B cell (primary cell): ENCODE results near the gene SYTL2. TPM values are rescaled to one million over a fixed set of nuclear protein-coding genes. Genes with fewer than 3 reads are reported as not detected.

Experiments used
- ATAC-seq: fragments of 200-7000 bp; cut with Tn5 transposase; one replicate; pipeline ENCODE4 v1.10.0; 2021; ENCODE audit warnings: low read depth, mild to moderate bottlenecking, moderate number of reproducible peaks, moderate library complexity
- CTCF ChIA-PET: fragments of 350-600 bp; sonication (Branson Sonifier 250); formaldehyde crosslinking; loops from one replicate; lab custom pipeline; 2021; ENCODE audit warnings: antibody characterized with exemption, inconsistent platforms; lab: Charles Lee
- POLR2A ChIA-PET: fragments of 350-600 bp; sonication (Branson Sonifier 250); formaldehyde crosslinking; loops from one replicate; lab custom pipeline; 2021; ENCODE audit warnings: antibody characterized with exemption; lab: Charles Lee
- DNase-seq: peaks from one replicate; pipeline ENCODE4 v3.0.0; 2013
- H2AFZ ChIP-seq: 2 replicates; pipeline ENCODE4 v1.6.1; 2012; ENCODE audit warnings: mild to moderate bottlenecking, low read depth, low read length; ENCODE audit not compliant: insufficient read depth, poor library complexity, severe bottlenecking
- H3K27ac ChIP-seq, 2 donors: 1 replicate in 1 of 2; 2 replicates in 1 of 2; pipeline ENCODE4 v1.5.1; 2012 to 2013; ENCODE audit warnings: low read length in 2 of 2, mild to moderate bottlenecking in 2 of 2, moderate library complexity in 1 of 2
- H3K27me3 ChIP-seq, 4 experiments: fragments of 200-600 bp in 1 of 4; sonication (generic) in 1 of 4; replicated peaks in 1 of 4; 1 replicate in 2 of 4; 2 replicates in 2 of 4; pipeline versions ENCODE4 v1.6.1 to v1.7.0; 2013 to 2016; ENCODE audit warnings: low read length in 3 of 4, mild to moderate bottlenecking in 2 of 4, mixed read lengths in 1 of 4, moderate library complexity in 1 of 4; ENCODE audit not compliant: insufficient read depth in 4 of 4, control insufficient read depth in 3 of 4; ENCODE audit errors: control extremely low read depth in 1 of 4
- H3K36me3 ChIP-seq, 2 experiments: replicated peaks in 1 of 2; 1 replicate in 1 of 2; 2 replicates in 1 of 2; pipeline versions ENCODE4 v1.6.1 to v1.7.1; 2013; ENCODE audit warnings: low read length in 1 of 2; ENCODE audit not compliant: insufficient read depth in 2 of 2, control insufficient read depth in 1 of 2; ENCODE audit errors: control extremely low read depth in 1 of 2, extremely low read depth in 1 of 2
- H3K4me1 ChIP-seq, 2 donors: fragments of 200-600 bp in 1 of 2; sonication (generic) in 1 of 2; 1 replicate in 1 of 2; 2 replicates in 1 of 2; pipeline versions ENCODE4 v1.5.1 to v1.6.1; 2013 to 2017; ENCODE audit warnings: low read length in 2 of 2; ENCODE audit not compliant: control insufficient read depth in 2 of 2, insufficient read depth in 2 of 2
- H3K4me2 ChIP-seq: replicated peaks from 2 replicates; pipeline ENCODE3; 2012; ENCODE audit warnings: mild to moderate bottlenecking, low read depth, low read length; ENCODE audit not compliant: poor library complexity, severe bottlenecking
- H3K4me3 ChIP-seq, 5 experiments: fragments of 200-600 bp in 1 of 5; sonication (generic) in 1 of 5; 1 replicate in 3 of 5; 2 replicates in 2 of 5; pipeline versions ENCODE4 v1.5.1 to v1.7.0; 2011 to 2016; ENCODE audit warnings: low read length in 4 of 5, mild to moderate bottlenecking in 4 of 5, low read depth in 2 of 5, control low read depth in 1 of 5, moderate library complexity in 1 of 5; ENCODE audit not compliant: insufficient read depth in 1 of 5; ENCODE audit errors: control extremely low read depth in 1 of 5, extremely low read depth in 1 of 5
- H3K79me2 ChIP-seq: fragments of 200-600 bp; sonication (generic); one replicate; pipeline ENCODE4 v1.6.0; 2016; ENCODE audit warnings: low read length; ENCODE audit not compliant: control insufficient read depth, insufficient read depth
- H3K9ac ChIP-seq: fragments of 200-600 bp; sonication (generic); 2 replicates; pipeline ENCODE4 v1.6.1; 2017; ENCODE audit warnings: mild to moderate bottlenecking, low read length, moderate library complexity
- H3K9me3 ChIP-seq, 3 donors: one replicate each; pipeline versions ENCODE4 v1.6.1 to v1.7.1; 2013; ENCODE audit warnings: low read length in 2 of 3; ENCODE audit not compliant: control insufficient read depth in 2 of 3, insufficient read depth in 1 of 3; ENCODE audit errors: control extremely low read depth in 1 of 3
- H4K20me1 ChIP-seq: 2 replicates; pipeline ENCODE4 v1.6.0; 2012; ENCODE audit warnings: mild to moderate bottlenecking, low read length; ENCODE audit not compliant: insufficient read depth, control insufficient read depth, poor library complexity, severe bottlenecking
- H3K27ac Mint-ChIP-seq: one replicate; pipeline ENCODE4 v1.8.0; 2021; ENCODE audit warnings: mixed read lengths
- H3K27me3 Mint-ChIP-seq: one replicate; pipeline ENCODE4 v1.8.0; 2021; ENCODE audit warnings: mixed read lengths
- H3K4me1 Mint-ChIP-seq: one replicate; pipeline ENCODE4 v1.8.0; 2021; ENCODE audit warnings: mixed read lengths
- H3K4me3 Mint-ChIP-seq: one replicate; pipeline ENCODE4 v1.8.0; 2021; ENCODE audit warnings: mixed read lengths
- H3K9me3 Mint-ChIP-seq: one replicate; pipeline ENCODE4 v1.8.0; 2022; ENCODE audit warnings: mixed read lengths; ENCODE audit not compliant: insufficient read depth
- EZH2 ChIP-seq: IDR thresholded peaks from 2 replicates; pipeline ENCODE4 v1.6.1; 2012; ENCODE audit warnings: borderline replicate concordance, low read depth, mild to moderate bottlenecking, moderate library complexity, low read length; ENCODE audit not compliant: insufficient read depth, poor library complexity, severe bottlenecking
- WGBS: methylation state at CpG from one replicate; pipeline ENCODE4 v1.1.5; 2013; ENCODE audit warnings: missing lambda C conversion rate; ENCODE audit not compliant: insufficient coverage; 5-methylcytosine and 5-hydroxymethylcytosine counted together
- intact Hi-C: fragments of 100-400 bp; cut with micrococcal nuclease; formaldehyde crosslinking; loops from one replicate; pipeline ENCODE4 v1.10.0; 2022
- polyA plus RNA-seq: library from polyadenylated mRNA; depleted of rRNA; stranded (reverse); fragments of >200 nt; gene quantifications from 2 replicates; pipeline ENCODE4 v1.2.3, GENCODE V29; 2012
- total RNA-seq, 2 donors: library from RNA; stranded (reverse); fragments of 120-200 nt in 1 of 2; gene quantifications; 1 replicate in 1 of 2; 2 replicates in 1 of 2; pipeline versions ENCODE4 v1.2.3 to v1.2.4, GENCODE V29; 2013 to 2022
- TF ChIP-seq, protein P1 (sequence below): fragments of 200-600 bp; IDR thresholded peaks from one replicate; pipeline ENCODE4 v1.8.0; 2022; ENCODE audit warnings: antibody characterized with exemption, mild to moderate bottlenecking

The SYTL2 gene
- total and polyA plus RNA-seq, 2 donors (not counting 1 experiment from before 2014, with no cell fraction given): 0.86 to 2.9 TPM

DNA sequence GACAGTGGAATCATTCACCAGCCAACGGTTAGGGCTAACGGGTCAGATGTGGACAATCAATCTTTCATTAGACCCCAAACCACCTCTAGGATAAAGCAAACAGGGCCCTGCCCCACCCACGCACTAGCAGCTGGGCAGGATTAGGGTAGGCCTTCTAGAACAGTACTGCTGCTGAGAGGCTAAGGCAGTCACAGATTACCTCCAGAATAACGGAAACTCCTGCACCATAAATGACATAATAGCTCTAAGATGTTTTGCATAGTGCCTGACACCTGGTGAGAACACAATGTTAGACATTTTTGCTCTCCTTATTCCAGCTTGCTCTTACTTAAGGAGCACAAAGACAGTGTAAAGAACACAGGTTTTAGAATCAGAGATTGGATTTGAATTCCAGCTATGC is 1.8 kb downstream of the SYTL2 start:
- Mint-ChIP-seq H3K4me3 (peak overlapping the region; percentile 88), H3K27ac (no peak overlapping the region)
- peaks cover 0 to 30% (median 3%) of the 10 kb centered on the region in 4 experiments for H3K27me3 ChIP-seq

DNA sequence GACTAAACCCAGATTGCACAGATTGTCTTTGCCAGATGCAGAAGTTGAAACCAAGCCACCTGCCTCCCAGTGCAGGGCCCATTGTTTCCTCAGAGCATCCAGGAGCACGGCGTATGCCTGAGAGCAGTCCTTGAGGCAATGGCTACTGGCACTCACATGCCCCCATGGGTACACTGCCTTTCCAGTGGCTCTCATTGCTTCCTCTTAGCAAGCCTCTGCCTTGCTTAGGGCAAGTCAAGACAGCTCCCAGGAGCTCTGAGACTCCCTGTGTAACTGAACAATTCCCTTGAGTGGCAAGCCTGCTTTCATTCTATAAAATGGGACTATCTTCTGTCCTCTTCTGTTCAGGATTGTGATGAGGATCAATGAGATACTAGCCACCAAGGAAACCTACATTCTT is 4.1 kb downstream of the SYTL2 start:
- H3K36me3 ChIP-seq: no peaks in the 10 kb centered on the region
- ChIA-PET CTCF (interaction anchor here (1.4 kb wide), 1 partner anchor 48 kb away, joined by 3 read pairs; the partner anchor contains the start of gene CCDC83), POLR2A (no interaction called here)
- H3K27me3 Mint-ChIP-seq: peaks cover 10% of the 10 kb centered on the region
- H2AFZ ChIP-seq: no peak overlapping the region
- DNase-seq (no peak), ATAC-seq (no peak)
- intact Hi-C loops: no loop called here
- H3K9ac ChIP-seq: no peak overlapping the region
- H3K79me2 ChIP-seq: no peaks in the 10 kb centered on the region
- peaks cover 0 to 20% (median 3%) of the 10 kb centered on the region in 4 experiments for H3K27me3 ChIP-seq
- no peaks in the 10 kb centered on the region for H3K9me3 Mint-ChIP-seq
- H3K4me2 ChIP-seq: no peak overlapping the region
- H3K27ac ChIP-seq: no peak overlapping the region
- H3K4me1 ChIP-seq: peaks cover 16 to 25% of the 10 kb centered on the region in 2 donors
- no peaks in the 10 kb centered on the region for H4K20me1 ChIP-seq
- WGBS: 92% methylated on average over 2 of the region's 2 CpGs
- H3K9me3 ChIP-seq: no peaks in the 10 kb centered on the region
- H3K4me1 Mint-ChIP-seq: peaks cover 23% of the 10 kb centered on the region
- H3K4me3 Mint-ChIP-seq: no peak overlapping the region
- TF ChIP-seq, protein P1, sequence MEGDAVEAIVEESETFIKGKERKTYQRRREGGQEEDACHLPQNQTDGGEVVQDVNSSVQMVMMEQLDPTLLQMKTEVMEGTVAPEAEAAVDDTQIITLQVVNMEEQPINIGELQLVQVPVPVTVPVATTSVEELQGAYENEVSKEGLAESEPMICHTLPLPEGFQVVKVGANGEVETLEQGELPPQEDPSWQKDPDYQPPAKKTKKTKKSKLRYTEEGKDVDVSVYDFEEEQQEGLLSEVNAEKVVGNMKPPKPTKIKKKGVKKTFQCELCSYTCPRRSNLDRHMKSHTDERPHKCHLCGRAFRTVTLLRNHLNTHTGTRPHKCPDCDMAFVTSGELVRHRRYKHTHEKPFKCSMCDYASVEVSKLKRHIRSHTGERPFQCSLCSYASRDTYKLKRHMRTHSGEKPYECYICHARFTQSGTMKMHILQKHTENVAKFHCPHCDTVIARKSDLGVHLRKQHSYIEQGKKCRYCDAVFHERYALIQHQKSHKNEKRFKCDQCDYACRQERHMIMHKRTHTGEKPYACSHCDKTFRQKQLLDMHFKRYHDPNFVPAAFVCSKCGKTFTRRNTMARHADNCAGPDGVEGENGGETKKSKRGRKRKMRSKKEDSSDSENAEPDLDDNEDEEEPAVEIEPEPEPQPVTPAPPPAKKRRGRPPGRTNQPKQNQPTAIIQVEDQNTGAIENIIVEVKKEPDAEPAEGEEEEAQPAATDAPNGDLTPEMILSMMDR: no peak
- TF ChIP-seq EZH2: no peak
- H3K4me3 ChIP-seq: no peak overlapping the region
- no peak overlapping the region for H3K27ac Mint-ChIP-seq

More for the DNA sequence above, 1.8 kb downstream of the SYTL2 start:
- Histone ChIP-seq H3K4me3 (no peak overlapping the region), H3K9ac (no peak overlapping the region), H4K20me1 (no peaks in the 10 kb centered on the region), H3K27ac (no peak overlapping the region), H3K79me2 (no peaks in the 10 kb centered on the region), H3K9me3 (no peaks in the 10 kb centered on the region), H3K36me3 (no peaks in the 10 kb centered on the region), H2AFZ (no peak overlapping the region), H3K4me2 (no peak overlapping the region), H3K4me1 (peaks cover 16 to 25% of the 10 kb centered on the region in 2 donors)
- peak; percentile 34 for DNase-seq
- POLR2A ChIA-PET: no interaction called here
- WGBS: 94% methylated on average over 2 of the region's 4 CpGs
- peaks cover 23% of the 10 kb centered on the region for H3K4me1 Mint-ChIP-seq
- no peaks in the 10 kb centered on the region for H3K9me3 Mint-ChIP-seq
- CTCF ChIA-PET: interaction anchor here (1.3 kb wide), 1 partner anchor 46 kb away, joined by 5 read pairs; the partner anchor contains the start of gene CCDC83
- peak; percentile 18 for ATAC-seq
- TF ChIP-seq EZH2: no peak
- TF ChIP-seq, protein P1: no peak
- intact Hi-C loops: no loop called here
- peaks cover 23% of the 10 kb centered on the region for H3K27me3 Mint-ChIP-seq
